Measurements from ENCODE around the gene SMC5.

Gene SMC5

GRCh38 chr9:70374962-70375618 lies 116.3 kb downstream of the SMC5 start:
- H3K9me3 Mint-ChIP-seq, result no peaks in the 10 kb centered on the region
- no peak overlapping the region for H3K4me3 Mint-ChIP-seq
- no peaks in the 10 kb centered on the region for H3K27me3 Mint-ChIP-seq (ENCODE audit: low read depth, poor library complexity)
- no peak for TF ChIP-seq CTCF (IDR thresholded peaks at IDR 0.05)
- peaks cover 12% of the 10 kb centered on the region for H3K4me1 Mint-ChIP-seq
- DNase-seq, result no peak
- H3K27ac Mint-ChIP-seq, result no peak overlapping the region
- H3K36me3 Mint-ChIP-seq (ENCODE audit: low read depth), result no peaks in the 10 kb centered on the region

- no peak for DNase-seq
- TF ChIP-seq CTCF (IDR thresholded peaks at IDR 0.05), result no peak
- Mint-ChIP-seq H3K36me3 (ENCODE audit: low read depth) (no peaks in the 10 kb centered on the region), H3K4me1 (no peaks in the 10 kb centered on the region), H3K4me3 (no peak overlapping the region), H3K27me3 (ENCODE audit: low read depth, poor library complexity) (peaks cover 7% of the 10 kb centered on the region), H3K9me3 (no peaks in the 10 kb centered on the region), H3K27ac (no peak overlapping the region)
These were observed 123.4 kb downstream of the SMC5 start for GRCh38 chr9:70382046-70382708.

- H3K9me3 Mint-ChIP-seq, result no peaks in the 10 kb centered on the region
- H3K27ac Mint-ChIP-seq, result no peak overlapping the region
- no peak for TF ChIP-seq CTCF (IDR thresholded peaks at IDR 0.05)
- no peak for DNase-seq
- H3K4me1 Mint-ChIP-seq, result peaks cover 5% of the 10 kb centered on the region
- no peaks in the 10 kb centered on the region for H3K36me3 Mint-ChIP-seq (ENCODE audit: low read depth)
- no peak overlapping the region for H3K4me3 Mint-ChIP-seq
- peaks cover 7% of the 10 kb centered on the region for H3K27me3 Mint-ChIP-seq (ENCODE audit: low read depth, poor library complexity)
These were observed 124.2 kb downstream of the SMC5 start for GRCh38 chr9:70382709-70383605.

- Mint-ChIP-seq H3K27me3 (ENCODE audit: low read depth, poor library complexity) (peaks cover 7% of the 10 kb centered on the region), H3K4me3 (no peak overlapping the region), H3K4me1 (peaks cover 5% of the 10 kb centered on the region), H3K9me3 (no peaks in the 10 kb centered on the region), H3K27ac (no peak overlapping the region), H3K36me3 (ENCODE audit: low read depth) (no peaks in the 10 kb centered on the region)
- DNase-seq, result no peak
- TF ChIP-seq CTCF (IDR thresholded peaks at IDR 0.05), result no peak
These were observed 126.6 kb downstream of the SMC5 start for GRCh38 chr9:70385426-70385825.

GRCh38 chr9:70387663-70388062 lies 128.9 kb downstream of the SMC5 start:
- H3K36me3 Mint-ChIP-seq (ENCODE audit: low read depth), result no peaks in the 10 kb centered on the region
- DNase-seq, result no peak
- TF ChIP-seq CTCF (IDR thresholded peaks at IDR 0.05), result no peak
- H3K27ac Mint-ChIP-seq, result no peak overlapping the region
- peaks cover 2% of the 10 kb centered on the region for H3K27me3 Mint-ChIP-seq (ENCODE audit: low read depth, poor library complexity)
- H3K4me1 Mint-ChIP-seq, result peaks cover 5% of the 10 kb centered on the region
- no peaks in the 10 kb centered on the region for H3K9me3 Mint-ChIP-seq
- H3K4me3 Mint-ChIP-seq, result no peak overlapping the region
